HepG2 (cell line): ENCODE data around the gene APEX1. TPM values are rescaled to one million over a fixed set of nuclear protein-coding genes. Genes with fewer than 3 reads are reported as not detected.

Experiments used
- ATAC-seq: fragments of 200-7000 bp; cut with Tn5 transposase; 3 replicates; pipeline ENCODE4 v1.9.1; 2020; ENCODE audit warnings: mild to moderate bottlenecking, moderate library complexity
- BruUV-seq: library from RNA; stranded (reverse); fragments of 400-500 nt; replicated peaks from 2 replicates; lab custom pipeline; 2021; lab: Mats Ljungman, UMichigan
- CTCF ChIA-PET: fragments of 300-600 bp; formaldehyde crosslinking; extraction: SDS; loops from one replicate; lab custom pipeline; 2021; ENCODE audit warnings: low total read pairs, inconsistent platforms, low intra/inter-chr PET ratio; lab: Yijun Ruan, JAX
- POLR2A ChIA-PET: fragments of 350-600 bp; sonication (Branson Sonifier 250); formaldehyde crosslinking; loops from one replicate; lab custom pipeline; 2020; ENCODE audit warnings: antibody characterized with exemption, inconsistent platforms; lab: Yijun Ruan, JAX
- DNase-seq: peaks from one replicate; pipeline ENCODE4 v3.0.0-alpha.2; 2015; ENCODE audit warnings: low spot score
- FAIRE-seq: peaks from 3 replicates; lab custom pipeline; 2011; peaks lifted over from hg19 to GRCh38; lab: Jason Lieb, UNC
- H2AFZ ChIP-seq: one replicate; pipeline ENCODE4 v1.6.1; 2011; ENCODE audit warnings: low read length, inconsistent platforms
- H3K27ac ChIP-seq: fragments of 300-600 bp; 3 replicates; pipeline ENCODE4 v1.8.0; 2011; ENCODE audit warnings: mixed run types, mild to moderate bottlenecking, mixed read lengths, low read length, inconsistent platforms; ENCODE audit not compliant: insufficient read depth; ENCODE audit errors: extremely low read length
- H3K27me3 ChIP-seq, 2 experiments: fragments of 200-600 bp in 1 of 2; 2 replicates in 1 of 2; 3 replicates in 1 of 2; pipeline versions ENCODE4 v1.6.0 to v1.8.0; 2011; ENCODE audit warnings: low read length in 2 of 2, mild to moderate bottlenecking in 2 of 2, moderate library complexity in 2 of 2, inconsistent platforms in 1 of 2; ENCODE audit not compliant: insufficient read depth in 2 of 2, control insufficient read depth in 1 of 2
- H3K36me3 ChIP-seq, 2 experiments: fragments of 200-600 bp in 1 of 2; replicated peaks in 1 of 2; 2 replicates in 1 of 2; 3 replicates in 1 of 2; pipeline versions ENCODE4 v1.5.1 to v1.8.0; 2011; ENCODE audit warnings: low read length in 2 of 2, inconsistent platforms in 1 of 2; ENCODE audit not compliant: insufficient read depth in 2 of 2, control insufficient read depth in 1 of 2
- H3K4me1 ChIP-seq: 2 replicates; pipeline ENCODE4 v1.5.1; 2012; ENCODE audit warnings: low read length, inconsistent platforms; ENCODE audit not compliant: insufficient read depth
- H3K4me2 ChIP-seq: 2 replicates; pipeline ENCODE4 v1.6.0; 2011; ENCODE audit warnings: low read depth, low read length, inconsistent platforms
- H3K4me3 ChIP-seq, 3 experiments: fragments of 200-600 bp in 1 of 3; sonication (generic), shearing (Covaris generic) in 1 of 3; replicated peaks in 1 of 3; 2 replicates each; pipeline ENCODE4 v1.5.1; 2011 to 2016; ENCODE audit warnings: low read length in 3 of 3, inconsistent platforms in 2 of 3, low read depth in 2 of 3, mild to moderate bottlenecking in 2 of 3, control low read depth in 1 of 3, mixed read lengths in 1 of 3; ENCODE audit not compliant: insufficient read depth in 1 of 3
- H3K79me2 ChIP-seq: one replicate; pipeline ENCODE4 v1.6.1; 2011; ENCODE audit warnings: low read length, inconsistent platforms; ENCODE audit not compliant: insufficient read depth
- H3K9ac ChIP-seq: 2 replicates; pipeline ENCODE4 v1.6.0; 2011; ENCODE audit warnings: mild to moderate bottlenecking, low read depth, low read length, inconsistent platforms; ENCODE audit not compliant: insufficient read depth
- H3K9me3 ChIP-seq: 2 replicates; pipeline ENCODE4 v1.5.1; 2012; ENCODE audit warnings: mild to moderate bottlenecking, low read length
- H4K20me1 ChIP-seq: 2 replicates; pipeline ENCODE4 v1.6.0; 2011; ENCODE audit warnings: inconsistent platforms, mild to moderate bottlenecking, low read length, moderate library complexity; ENCODE audit not compliant: insufficient read depth
- TARDBP ChIP-seq: sonication (generic); formaldehyde crosslinking; IDR thresholded peaks from 2 replicates; pipeline ENCODE4 v1.8.0; 2022; ENCODE audit warnings: mild to moderate bottlenecking, missing genetic modification reagents
- ZFP36L2 ChIP-seq: sonication (generic); formaldehyde crosslinking; IDR thresholded peaks from 2 replicates; pipeline ENCODE4 v1.4.0; 2020; ENCODE audit warnings: missing genetic modification reagents
- WGBS: methylation state at CpG from one replicate; pipeline ENCODE4 v1.1.6; 2017; ENCODE audit warnings: low lambda C conversion rate; 5-methylcytosine and 5-hydroxymethylcytosine counted together
- in situ Hi-C: cut with HindIII; loops from 2 replicates; pipeline ENCODE4 v1.10.0; 2017; ENCODE audit warnings: low pct_unique_long_range_greater_than_20kb; ENCODE audit not compliant: extremely low pct_ligation_motif_present
- intact Hi-C: fragments of 100-400 bp; cut with micrococcal nuclease; formaldehyde crosslinking; loops from one replicate; pipeline ENCODE4 v1.10.0; 2022; ENCODE audit not compliant: unreplicated experiment
- polyA plus RNA-seq, 8 experiments: library from polyadenylated mRNA; depleted of rRNA in 3 of 8; stranded (reverse) in 7 of 8; unstranded in 1 of 8; fragments of >200 nt; fragmentation: Illumina TruSeq in 4 of 8; extraction: Trizol in 4 of 8; gene quantifications; 2 replicates each; pipeline versions ENCODE4 v1.2.1 to v1.2.3, GENCODE V29; 2011 to 2016; ENCODE audit warnings: low read depth in 4 of 8, missing spikeins in 1 of 8, mixed read lengths in 1 of 8; ENCODE audit not compliant: insufficient read depth in 1 of 8
- total RNA-seq, 5 experiments: library from RNA; depleted of rRNA; stranded (reverse); fragments of >200 nt; fragmentation: Illumina TruSeq; extraction: Trizol; gene quantifications; 2 replicates each; pipeline ENCODE4 v1.2.3, GENCODE V29; 2016; ENCODE audit warnings: low read depth in 1 of 5
- TF ChIP-seq, protein P1 (sequence below): sonication (generic); formaldehyde crosslinking; IDR thresholded peaks from 2 replicates; pipeline ENCODE4 v1.5.1; 2020; ENCODE audit warnings: mild to moderate bottlenecking, missing genetic modification reagents, moderate library complexity
- TF ChIP-seq, protein P2 (sequence below): sonication (generic); formaldehyde crosslinking; IDR thresholded peaks from 2 replicates; pipeline ENCODE4 v1.4.0; 2020; ENCODE audit warnings: missing genetic modification reagents, low read depth, mild to moderate bottlenecking, borderline replicate concordance

The APEX1 gene
- total and polyA plus RNA-seq, 2 of the 13 experiments (the other 11 are each of a cell fraction or from before 2014, with no cell fraction given) = 171 to 405 TPM

DNA sequence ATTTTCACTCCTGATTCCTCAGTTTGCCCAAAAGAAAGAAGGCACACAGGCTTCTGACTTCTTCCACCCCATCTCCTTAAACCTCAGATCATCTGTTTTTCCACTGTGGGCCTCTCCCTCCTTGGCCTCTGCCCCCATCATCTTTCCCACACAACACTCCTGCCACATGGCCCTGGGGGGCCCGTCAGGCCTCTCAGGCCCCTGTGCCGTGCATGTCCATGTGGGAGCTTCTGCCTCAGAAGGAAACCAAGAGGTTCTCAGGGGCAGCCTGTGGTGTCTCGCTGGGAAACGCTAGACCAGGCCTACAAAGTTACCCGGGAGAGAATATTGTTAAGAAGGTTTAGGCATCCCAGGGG lies 27.0 kb upstream of the APEX1 start:
- Histone ChIP-seq H3K4me1 (peaks cover 52% of the 10 kb centered on the region), H3K4me2 (peak overlapping the region; percentile 64), H4K20me1 (no peaks in the 10 kb centered on the region), H3K27ac (no peak overlapping the region), H3K27me3 (no peaks in the 10 kb centered on the region), H2AFZ (no peak overlapping the region), H3K9ac (peak overlapping the region; percentile 39; the same call in 1 of the 2 replicates), H3K9me3 (no peaks in the 10 kb centered on the region), H3K4me3 (peak overlapping the region in 2 of 3 experiments; percentile 17 to 50; a peak in 3 of 6 replicates), H3K36me3 (no peaks in the 10 kb centered on the region), H3K79me2 (no peaks in the 10 kb centered on the region)
- intact Hi-C loops (no loop called here), in situ Hi-C loops (no loop called here)
- BruUV-seq = no TSS peak
- ATAC-seq (no peak), DNase-seq (no peak), FAIRE-seq (no peak)
- TF ChIP-seq, protein P1, sequence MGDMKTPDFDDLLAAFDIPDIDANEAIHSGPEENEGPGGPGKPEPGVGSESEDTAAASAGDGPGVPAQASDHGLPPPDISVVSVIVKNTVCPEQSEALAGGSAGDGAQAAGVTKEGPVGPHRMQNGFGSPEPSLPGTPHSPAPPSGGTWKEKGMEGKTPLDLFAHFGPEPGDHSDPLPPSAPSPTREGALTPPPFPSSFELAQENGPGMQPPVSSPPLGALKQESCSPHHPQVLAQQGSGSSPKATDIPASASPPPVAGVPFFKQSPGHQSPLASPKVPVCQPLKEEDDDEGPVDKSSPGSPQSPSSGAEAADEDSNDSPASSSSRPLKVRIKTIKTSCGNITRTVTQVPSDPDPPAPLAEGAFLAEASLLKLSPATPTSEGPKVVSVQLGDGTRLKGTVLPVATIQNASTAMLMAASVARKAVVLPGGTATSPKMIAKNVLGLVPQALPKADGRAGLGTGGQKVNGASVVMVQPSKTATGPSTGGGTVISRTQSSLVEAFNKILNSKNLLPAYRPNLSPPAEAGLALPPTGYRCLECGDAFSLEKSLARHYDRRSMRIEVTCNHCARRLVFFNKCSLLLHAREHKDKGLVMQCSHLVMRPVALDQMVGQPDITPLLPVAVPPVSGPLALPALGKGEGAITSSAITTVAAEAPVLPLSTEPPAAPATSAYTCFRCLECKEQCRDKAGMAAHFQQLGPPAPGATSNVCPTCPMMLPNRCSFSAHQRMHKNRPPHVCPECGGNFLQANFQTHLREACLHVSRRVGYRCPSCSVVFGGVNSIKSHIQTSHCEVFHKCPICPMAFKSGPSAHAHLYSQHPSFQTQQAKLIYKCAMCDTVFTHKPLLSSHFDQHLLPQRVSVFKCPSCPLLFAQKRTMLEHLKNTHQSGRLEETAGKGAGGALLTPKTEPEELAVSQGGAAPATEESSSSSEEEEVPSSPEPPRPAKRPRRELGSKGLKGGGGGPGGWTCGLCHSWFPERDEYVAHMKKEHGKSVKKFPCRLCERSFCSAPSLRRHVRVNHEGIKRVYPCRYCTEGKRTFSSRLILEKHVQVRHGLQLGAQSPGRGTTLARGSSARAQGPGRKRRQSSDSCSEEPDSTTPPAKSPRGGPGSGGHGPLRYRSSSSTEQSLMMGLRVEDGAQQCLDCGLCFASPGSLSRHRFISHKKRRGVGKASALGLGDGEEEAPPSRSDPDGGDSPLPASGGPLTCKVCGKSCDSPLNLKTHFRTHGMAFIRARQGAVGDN = 0 out of 2 replicates have a peak, but pooled peaks have one; percentile 21
- TF ChIP-seq, protein P2, sequence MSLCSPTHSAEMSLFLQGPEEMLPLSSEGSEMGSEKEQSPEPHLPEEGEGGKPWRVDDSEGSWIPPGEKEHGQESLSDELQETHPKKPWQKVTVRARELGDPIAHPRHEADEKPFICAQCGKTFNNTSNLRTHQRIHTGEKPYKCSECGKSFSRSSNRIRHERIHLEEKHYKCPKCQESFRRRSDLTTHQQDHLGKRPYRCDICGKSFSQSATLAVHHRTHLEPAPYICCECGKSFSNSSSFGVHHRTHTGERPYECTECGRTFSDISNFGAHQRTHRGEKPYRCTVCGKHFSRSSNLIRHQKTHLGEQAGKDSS = 0 out of 2 replicates have a peak, but pooled peaks have one; percentile 67
- no peak for TF ChIP-seq TARDBP (CRISPR knock-in tag)
- no peak for TF ChIP-seq ZFP36L2 (CRISPR knock-in tag)
- POLR2A ChIA-PET = interaction anchor here (1.0 to 4.0 kb wide), 5 partner anchors 10 to 30 kb away, joined by 3 to 37 read pairs (median 13); partner anchors contain the start of genes APEX1, OSGEP and TEP1
- 51% methylated on average over 5 of the region's 5 CpGs for WGBS
- CTCF ChIA-PET = no interaction called here
